Measurements from ENCODE around the gene NR2F1-AS1.
"Not testable (repeated sequence)": the region's sequence is repeated elsewhere in the genome, so short reads cannot be mapped to it uniquely, and the experiment has no call there.

Gene NR2F1-AS1

DNA sequence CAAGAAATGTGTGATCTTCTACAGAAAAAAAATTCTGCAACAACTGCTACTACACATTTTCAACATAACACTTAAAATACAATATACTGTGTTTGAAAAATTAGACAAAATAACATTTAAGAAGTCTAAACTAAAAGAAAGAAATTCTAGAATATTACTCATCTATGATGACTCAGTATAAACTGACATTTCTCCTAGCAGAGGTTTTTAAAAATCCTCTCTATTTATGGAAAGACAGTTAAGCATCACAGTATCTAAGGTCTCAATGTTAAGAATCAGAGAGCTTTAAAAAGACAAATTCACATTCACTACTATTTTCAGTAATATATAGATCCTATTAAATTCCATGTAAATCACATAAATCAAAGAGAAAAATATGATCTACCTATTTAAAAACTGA is 61.3 kb downstream of the NR2F1-AS1 start:
- TF ChIP-seq, protein P1, sequence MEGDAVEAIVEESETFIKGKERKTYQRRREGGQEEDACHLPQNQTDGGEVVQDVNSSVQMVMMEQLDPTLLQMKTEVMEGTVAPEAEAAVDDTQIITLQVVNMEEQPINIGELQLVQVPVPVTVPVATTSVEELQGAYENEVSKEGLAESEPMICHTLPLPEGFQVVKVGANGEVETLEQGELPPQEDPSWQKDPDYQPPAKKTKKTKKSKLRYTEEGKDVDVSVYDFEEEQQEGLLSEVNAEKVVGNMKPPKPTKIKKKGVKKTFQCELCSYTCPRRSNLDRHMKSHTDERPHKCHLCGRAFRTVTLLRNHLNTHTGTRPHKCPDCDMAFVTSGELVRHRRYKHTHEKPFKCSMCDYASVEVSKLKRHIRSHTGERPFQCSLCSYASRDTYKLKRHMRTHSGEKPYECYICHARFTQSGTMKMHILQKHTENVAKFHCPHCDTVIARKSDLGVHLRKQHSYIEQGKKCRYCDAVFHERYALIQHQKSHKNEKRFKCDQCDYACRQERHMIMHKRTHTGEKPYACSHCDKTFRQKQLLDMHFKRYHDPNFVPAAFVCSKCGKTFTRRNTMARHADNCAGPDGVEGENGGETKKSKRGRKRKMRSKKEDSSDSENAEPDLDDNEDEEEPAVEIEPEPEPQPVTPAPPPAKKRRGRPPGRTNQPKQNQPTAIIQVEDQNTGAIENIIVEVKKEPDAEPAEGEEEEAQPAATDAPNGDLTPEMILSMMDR (IDR thresholded peaks at IDR 0.05; ENCODE audit: unreplicated experiment in 3 of 3), result no peak
- peaks cover 47% of the 10 kb centered on the region for H3K36me3 Mint-ChIP-seq (ENCODE audit: low read depth)
- H3K27ac Mint-ChIP-seq, result peak overlapping the region in 2 of 3 experiments; percentile 19 to 53
- H3K4me3 Mint-ChIP-seq, result no peak overlapping the region
- no peaks in the 10 kb centered on the region for H3K4me1 Mint-ChIP-seq
- H3K9me3 Mint-ChIP-seq, result peaks cover 33% of the 10 kb centered on the region
- H3K27me3 Mint-ChIP-seq (ENCODE audit: low read depth), result no peaks in the 10 kb centered on the region

DNA sequence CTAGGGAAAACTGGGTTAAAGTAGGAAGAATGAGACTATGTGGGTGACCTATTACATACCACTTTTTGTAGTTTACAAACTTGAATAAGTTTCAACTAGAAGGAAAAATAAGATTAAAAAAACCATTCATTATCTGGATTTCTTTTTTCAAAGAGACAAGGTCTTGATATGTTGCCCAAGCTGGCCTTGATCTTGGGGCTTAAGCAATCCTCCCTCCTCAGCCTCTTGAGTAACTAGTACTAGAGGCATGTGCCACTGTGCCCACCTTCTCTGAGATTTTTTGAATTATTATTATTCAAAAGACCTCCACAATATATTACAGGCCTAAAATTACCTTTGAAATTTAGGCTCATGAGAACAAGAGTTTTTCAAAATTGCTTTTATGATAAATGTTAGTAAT is 63.2 kb downstream of the NR2F1-AS1 start:
- TF ChIP-seq, protein P1 (IDR thresholded peaks at IDR 0.05; ENCODE audit: unreplicated experiment in 3 of 3), result no peak
- Mint-ChIP-seq H3K27ac (no peak overlapping the region), H3K4me1 (no peaks in the 10 kb centered on the region), H3K36me3 (ENCODE audit: low read depth) (peaks cover 44% of the 10 kb centered on the region), H3K4me3 (no peak overlapping the region), H3K9me3 (peaks cover 18% of the 10 kb centered on the region), H3K27me3 (ENCODE audit: low read depth) (no peaks in the 10 kb centered on the region)

DNA sequence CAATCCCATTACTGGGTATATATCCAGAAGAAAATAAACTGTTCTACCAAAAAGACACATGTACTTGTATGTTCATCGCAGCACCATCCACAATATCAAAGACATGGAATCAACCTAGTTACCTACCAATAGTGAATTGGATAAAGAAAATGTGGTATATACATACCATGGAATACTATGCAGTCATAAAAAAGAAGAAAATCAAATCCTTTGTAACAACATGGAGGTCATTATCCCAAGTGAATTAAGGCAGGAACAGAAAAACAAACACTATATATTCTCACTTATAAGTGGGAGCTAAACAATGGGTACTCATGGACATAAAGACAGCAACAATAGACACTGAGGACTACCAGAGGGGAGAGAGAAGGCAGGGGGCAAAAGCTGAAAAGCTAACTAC is 67.7 kb downstream of the NR2F1-AS1 start:
- Mint-ChIP-seq H3K4me1 (peaks cover 10% of the 10 kb centered on the region), H3K27me3 (ENCODE audit: low read depth) (no peaks in the 10 kb centered on the region), H3K9me3 (no peaks in the 10 kb centered on the region), H3K4me3 (no peak overlapping the region), H3K36me3 (ENCODE audit: low read depth) (peaks cover 26% of the 10 kb centered on the region), H3K27ac (no peak overlapping the region)
- TF ChIP-seq, protein P1 (IDR thresholded peaks at IDR 0.05; ENCODE audit: unreplicated experiment in 3 of 3), result no peak

DNA sequence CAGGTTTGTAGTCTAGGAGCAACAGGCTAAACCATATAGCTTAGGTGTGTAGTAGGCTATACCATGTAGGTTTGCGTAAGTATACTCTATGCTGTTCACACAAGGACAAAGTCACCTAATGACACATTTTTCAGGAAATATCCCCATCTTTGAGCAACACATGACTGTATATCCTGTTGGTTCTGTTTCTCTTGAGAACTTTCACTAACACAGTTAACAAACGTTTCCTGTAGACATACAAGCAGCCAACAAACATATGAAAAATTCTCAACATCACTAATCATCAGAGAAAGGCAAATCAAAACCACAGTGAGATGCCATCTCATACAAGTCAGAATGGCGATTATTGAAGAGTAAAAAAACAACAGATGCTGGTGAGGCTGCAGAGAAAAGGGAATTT is 68.2 kb downstream of the NR2F1-AS1 start:
- Mint-ChIP-seq H3K27me3 (ENCODE audit: low read depth) (no peaks in the 10 kb centered on the region), H3K9me3 (no peaks in the 10 kb centered on the region), H3K4me3 (no peak overlapping the region), H3K27ac (no peak overlapping the region), H3K36me3 (ENCODE audit: low read depth) (peaks cover 23% of the 10 kb centered on the region), H3K4me1 (peaks cover 10% of the 10 kb centered on the region)
- TF ChIP-seq, protein P1 (IDR thresholded peaks at IDR 0.05; ENCODE audit: unreplicated experiment in 3 of 3), result no peak

DNA sequence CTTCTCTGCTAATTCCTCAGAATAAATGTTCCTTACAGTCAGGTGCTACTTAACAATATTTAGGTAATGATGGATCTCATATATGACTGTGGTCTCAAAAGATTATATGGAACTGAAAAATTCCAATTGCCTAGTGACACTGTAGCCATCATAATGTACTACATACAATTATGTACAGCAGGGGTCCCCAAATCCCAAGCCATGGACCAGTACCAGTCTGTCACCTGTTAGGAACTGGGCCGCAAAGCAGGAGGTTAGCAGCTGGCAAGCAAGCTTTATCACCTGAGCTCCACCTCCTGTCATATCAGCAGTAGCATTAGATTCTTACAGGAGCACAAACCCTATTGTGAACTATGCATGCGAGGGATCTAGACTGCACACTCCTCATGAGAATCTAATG is 69.6 kb downstream of the NR2F1-AS1 start:
- Mint-ChIP-seq H3K4me3 (no peak overlapping the region), H3K27ac (peak overlapping the region in 1 of 3 experiments; percentile 27), H3K27me3 (ENCODE audit: low read depth) (no peaks in the 10 kb centered on the region), H3K9me3 (no peaks in the 10 kb centered on the region), H3K36me3 (ENCODE audit: low read depth) (peaks cover 28% of the 10 kb centered on the region), H3K4me1 (peaks cover 10% of the 10 kb centered on the region)
- TF ChIP-seq, protein P1 (IDR thresholded peaks at IDR 0.05; ENCODE audit: unreplicated experiment in 3 of 3), result no peak

DNA sequence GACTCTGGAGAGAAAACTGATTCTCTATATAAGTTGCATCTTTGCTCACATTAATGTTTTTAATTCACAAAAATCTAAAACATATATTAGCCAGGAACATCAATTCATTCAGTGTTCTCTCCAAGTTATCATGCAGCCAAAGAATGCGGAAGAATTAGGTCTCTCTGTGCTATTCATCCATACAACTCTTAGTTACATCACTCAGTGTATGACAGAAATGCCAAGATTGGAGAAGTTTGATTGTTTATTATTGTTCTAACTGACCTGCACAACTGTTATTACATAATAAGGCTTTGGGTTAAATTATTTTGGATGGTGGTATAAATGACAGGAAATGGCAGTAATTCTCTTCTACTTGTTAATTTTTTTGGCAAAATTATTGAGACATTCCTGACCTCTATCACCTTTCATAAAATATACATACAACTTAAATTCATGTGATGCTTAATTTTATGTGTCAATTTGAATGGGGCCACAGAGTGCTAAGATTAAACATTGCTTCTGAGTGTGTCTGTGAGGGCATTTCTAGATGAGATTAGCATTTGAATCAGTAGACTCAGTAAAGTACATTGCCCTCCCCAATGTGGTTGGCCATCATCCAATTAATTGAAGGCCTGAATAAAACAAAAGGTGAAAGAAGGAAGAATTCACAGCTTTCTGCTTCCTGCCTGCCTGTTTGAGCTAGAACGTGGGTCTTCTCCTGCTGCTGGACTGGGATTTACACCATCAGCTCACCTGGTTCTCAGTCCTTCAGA is 70.2 kb downstream of the NR2F1-AS1 start:
- H3K9me3 Mint-ChIP-seq, result no peaks in the 10 kb centered on the region
- TF ChIP-seq, protein P1 (IDR thresholded peaks at IDR 0.05; ENCODE audit: unreplicated experiment in 3 of 3), result no peak
- H3K27ac Mint-ChIP-seq, result peak overlapping the region in 1 of 3 experiments; percentile 27
- H3K27me3 Mint-ChIP-seq (ENCODE audit: low read depth), result no peaks in the 10 kb centered on the region
- H3K4me3 Mint-ChIP-seq, result no peak overlapping the region
- H3K4me1 Mint-ChIP-seq, result peaks cover 10% of the 10 kb centered on the region
- peaks cover 34% of the 10 kb centered on the region for H3K36me3 Mint-ChIP-seq (ENCODE audit: low read depth)

DNA sequence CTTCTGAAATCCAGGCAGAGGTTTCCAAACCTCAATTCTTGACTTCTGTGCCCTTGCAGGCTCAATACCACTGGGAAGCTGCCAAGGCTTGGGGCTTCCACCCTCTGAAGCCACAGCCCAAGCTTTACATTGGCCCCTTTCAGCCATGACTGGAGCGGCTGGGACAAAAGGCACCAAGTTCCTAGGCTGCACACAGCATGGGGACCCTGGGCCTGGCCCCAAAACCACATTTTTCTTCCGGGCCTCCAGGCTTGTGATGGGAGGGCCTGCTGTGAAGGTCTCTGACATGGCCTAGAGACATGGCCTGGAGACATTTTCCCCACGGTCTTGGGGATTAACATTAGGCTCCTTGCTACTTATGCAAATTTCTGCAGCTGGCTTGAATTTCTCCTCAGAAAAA is 75.5 kb downstream of the NR2F1-AS1 start:
- not testable (repeated sequence) for H3K27ac Mint-ChIP-seq; H3K27me3 Mint-ChIP-seq (ENCODE audit: low read depth); H3K4me1 Mint-ChIP-seq; H3K4me3 Mint-ChIP-seq; H3K9me3 Mint-ChIP-seq
- H3K36me3 Mint-ChIP-seq (ENCODE audit: low read depth), result peaks cover 31% of the 10 kb centered on the region
